Adrenal gland (tissue), 5 donors: ENCODE measurements around the gene NPR2.

ENCODE experiments used
- CTCF ChIP-seq, 6 experiments: fragments of 450-650 bp in 4 of 6; fragments of 200-600 bp in 2 of 6; sonication (generic) in 1 of 6; IDR thresholded peaks; 1 replicate in 5 of 6; 2 replicates in 1 of 6; pipeline versions ENCODE4 v1.5.1 to v1.8.0; 2016 to 2021; ENCODE audit warnings: antibody characterized with exemption in 6 of 6, mild to moderate bottlenecking in 2 of 6, moderate library complexity in 1 of 6
- POLR2A ChIP-seq, 2 donors: fragments of 450-650 bp; IDR thresholded peaks; one replicate each; pipeline ENCODE4 v1.6.1; 2017; ENCODE audit warnings: antibody characterized with exemption in 2 of 2, mild to moderate bottlenecking in 2 of 2, moderate library complexity in 1 of 2
- donor health status: DM: no; HTN: no; CAD: no.

- no peak for TF ChIP-seq POLR2A (IDR thresholded peaks at IDR 0.05)
- TF ChIP-seq CTCF (IDR thresholded peaks at IDR 0.05): no peak
These were observed 61.8 kb downstream of the NPR2 start for GRCh38 chr9:35852876-35853865.
